ENCODE measurements around the gene CAMK2N1. TPM values are rescaled to one million over a fixed set of nuclear protein-coding genes. Genes with fewer than 3 reads are reported as not detected.

Gene CAMK2N1
- total and polyA plus RNA-seq, 10 of the 15 experiments (the other 5 are each of a cell fraction or from before 2014, with no cell fraction given) = 0.23 TPM; not detected in 9

DNA sequence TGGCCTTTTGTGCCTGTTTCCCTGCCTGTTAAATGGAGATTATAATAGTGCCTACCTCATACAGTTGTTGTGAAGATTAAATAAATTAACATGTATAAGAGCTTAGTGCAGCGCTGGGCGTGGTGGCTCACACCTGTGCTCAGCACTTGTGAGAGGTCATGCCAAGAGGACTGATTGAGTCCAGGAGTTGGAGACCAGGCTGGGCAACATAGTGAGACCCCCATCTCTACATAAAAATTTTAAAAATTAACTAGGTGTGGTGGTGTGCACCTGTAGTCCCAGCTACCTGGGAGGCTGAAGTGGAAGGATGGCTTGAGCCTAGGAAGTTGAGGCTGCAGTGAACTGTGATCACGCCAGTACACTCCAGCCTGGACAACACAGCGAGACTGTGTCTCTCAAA, 12.1 kb downstream of the CAMK2N1 start:
- H3K79me2 ChIP-seq (ENCODE audit: control insufficient read depth, insufficient read depth, low read length) = no peaks in the 10 kb centered on the region
- no peak overlapping the region for H3K27ac ChIP-seq (ENCODE audit: control insufficient read depth, insufficient read depth)
- no peak for DNase-seq (ENCODE audit: low read depth, low spot score)
- no peak for FAIRE-seq
- no peak overlapping the region for H3K4me2 ChIP-seq (ENCODE audit: control insufficient read depth, insufficient read depth)
- H3K4me3 ChIP-seq = no peak overlapping the region
- H2AFZ ChIP-seq (ENCODE audit: control insufficient read depth, low read depth, low read length) = no peak overlapping the region
- H3K4me1 ChIP-seq (ENCODE audit: control insufficient read depth, insufficient read depth, low read length) = no peaks in the 10 kb centered on the region
- ChIA-PET CTCF (no interaction called here), SMC1A (ENCODE audit: uncharacterized antibody, unreplicated experiment) (interaction anchor here (1.2 kb wide), 1 partner anchor 20 kb away, joined by 3 read pairs; no protein-coding TSS in a partner anchor), POLR2A (no interaction called here), RAD21 (ENCODE audit: unreplicated experiment) (no interaction called here)
- no peaks in the 10 kb centered on the region for H3K9me3 ChIP-seq (replicated peaks; ENCODE audit: control insufficient read depth, insufficient read depth, low read length)
- H3K36me3 ChIP-seq (ENCODE audit: control insufficient read depth in 2 of 2, insufficient read depth in 2 of 2, low read length in 1 of 2) = no peaks in the 10 kb centered on the region
- TF ChIP-seq, protein P1, sequence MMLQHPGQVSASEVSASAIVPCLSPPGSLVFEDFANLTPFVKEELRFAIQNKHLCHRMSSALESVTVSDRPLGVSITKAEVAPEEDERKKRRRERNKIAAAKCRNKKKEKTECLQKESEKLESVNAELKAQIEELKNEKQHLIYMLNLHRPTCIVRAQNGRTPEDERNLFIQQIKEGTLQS (IDR thresholded peaks at IDR 0.05; ENCODE audit: borderline replicate concordance, extremely low read depth, low read depth, low read length) = no peak
- TF ChIP-seq FOXK2 (IDR thresholded peaks at IDR 0.05) (no peak), ZNF274 (IDR thresholded peaks at IDR 0.05; ENCODE audit: insufficient read depth, insufficient read length) (no peak), CHD1 (IDR thresholded peaks at IDR 0.05; ENCODE audit: low read depth, low read length) (no peak), RFX5 (IDR thresholded peaks at IDR 0.05; ENCODE audit: low read depth, low read length) (no peak), SPI1 (IDR thresholded peaks at IDR 0.05; ENCODE audit: borderline replicate concordance, insufficient read depth, low read depth, low read length) (no peak), IKZF2 (IDR thresholded peaks at IDR 0.05) (no peak), SP1 (IDR thresholded peaks at IDR 0.05; ENCODE audit: low read depth, low read length) (no peak), LARP7 (IDR thresholded peaks at IDR 0.05) (no peak), TARDBP (IDR thresholded peaks at IDR 0.05; ENCODE audit: borderline replicate concordance) (no peak), MEF2B (IDR thresholded peaks at IDR 0.05; ENCODE audit: partially characterized antibody, poor library complexity, severe bottlenecking) (no peak), RUNX3 (IDR thresholded peaks at IDR 0.05; ENCODE audit: low read length) (no peak), SRF (IDR thresholded peaks at IDR 0.05; ENCODE audit: low read depth in 2 of 2, low read length in 2 of 2) (no peak)
- TF ChIP-seq, protein P2, sequence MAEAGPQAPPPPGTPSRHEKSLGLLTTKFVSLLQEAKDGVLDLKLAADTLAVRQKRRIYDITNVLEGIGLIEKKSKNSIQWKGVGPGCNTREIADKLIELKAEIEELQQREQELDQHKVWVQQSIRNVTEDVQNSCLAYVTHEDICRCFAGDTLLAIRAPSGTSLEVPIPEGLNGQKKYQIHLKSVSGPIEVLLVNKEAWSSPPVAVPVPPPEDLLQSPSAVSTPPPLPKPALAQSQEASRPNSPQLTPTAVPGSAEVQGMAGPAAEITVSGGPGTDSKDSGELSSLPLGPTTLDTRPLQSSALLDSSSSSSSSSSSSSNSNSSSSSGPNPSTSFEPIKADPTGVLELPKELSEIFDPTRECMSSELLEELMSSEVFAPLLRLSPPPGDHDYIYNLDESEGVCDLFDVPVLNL (IDR thresholded peaks at IDR 0.05; ENCODE audit: low read depth, low read length) = no peak
- TF ChIP-seq, protein P3, sequence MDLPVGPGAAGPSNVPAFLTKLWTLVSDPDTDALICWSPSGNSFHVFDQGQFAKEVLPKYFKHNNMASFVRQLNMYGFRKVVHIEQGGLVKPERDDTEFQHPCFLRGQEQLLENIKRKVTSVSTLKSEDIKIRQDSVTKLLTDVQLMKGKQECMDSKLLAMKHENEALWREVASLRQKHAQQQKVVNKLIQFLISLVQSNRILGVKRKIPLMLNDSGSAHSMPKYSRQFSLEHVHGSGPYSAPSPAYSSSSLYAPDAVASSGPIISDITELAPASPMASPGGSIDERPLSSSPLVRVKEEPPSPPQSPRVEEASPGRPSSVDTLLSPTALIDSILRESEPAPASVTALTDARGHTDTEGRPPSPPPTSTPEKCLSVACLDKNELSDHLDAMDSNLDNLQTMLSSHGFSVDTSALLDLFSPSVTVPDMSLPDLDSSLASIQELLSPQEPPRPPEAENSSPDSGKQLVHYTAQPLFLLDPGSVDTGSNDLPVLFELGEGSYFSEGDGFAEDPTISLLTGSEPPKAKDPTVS (IDR thresholded peaks at IDR 0.05; ENCODE audit: low read depth, low read length) = no peak
- TF ChIP-seq, protein P4, sequence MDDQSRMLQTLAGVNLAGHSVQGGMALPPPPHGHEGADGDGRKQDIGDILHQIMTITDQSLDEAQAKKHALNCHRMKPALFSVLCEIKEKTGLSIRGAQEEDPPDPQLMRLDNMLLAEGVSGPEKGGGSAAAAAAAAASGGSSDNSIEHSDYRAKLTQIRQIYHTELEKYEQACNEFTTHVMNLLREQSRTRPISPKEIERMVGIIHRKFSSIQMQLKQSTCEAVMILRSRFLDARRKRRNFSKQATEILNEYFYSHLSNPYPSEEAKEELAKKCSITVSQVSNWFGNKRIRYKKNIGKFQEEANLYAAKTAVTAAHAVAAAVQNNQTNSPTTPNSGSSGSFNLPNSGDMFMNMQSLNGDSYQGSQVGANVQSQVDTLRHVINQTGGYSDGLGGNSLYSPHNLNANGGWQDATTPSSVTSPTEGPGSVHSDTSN (IDR thresholded peaks at IDR 0.05; ENCODE audit: insufficient replicate concordance, low read depth, low read length) = no peak
- TF ChIP-seq, protein P5, sequence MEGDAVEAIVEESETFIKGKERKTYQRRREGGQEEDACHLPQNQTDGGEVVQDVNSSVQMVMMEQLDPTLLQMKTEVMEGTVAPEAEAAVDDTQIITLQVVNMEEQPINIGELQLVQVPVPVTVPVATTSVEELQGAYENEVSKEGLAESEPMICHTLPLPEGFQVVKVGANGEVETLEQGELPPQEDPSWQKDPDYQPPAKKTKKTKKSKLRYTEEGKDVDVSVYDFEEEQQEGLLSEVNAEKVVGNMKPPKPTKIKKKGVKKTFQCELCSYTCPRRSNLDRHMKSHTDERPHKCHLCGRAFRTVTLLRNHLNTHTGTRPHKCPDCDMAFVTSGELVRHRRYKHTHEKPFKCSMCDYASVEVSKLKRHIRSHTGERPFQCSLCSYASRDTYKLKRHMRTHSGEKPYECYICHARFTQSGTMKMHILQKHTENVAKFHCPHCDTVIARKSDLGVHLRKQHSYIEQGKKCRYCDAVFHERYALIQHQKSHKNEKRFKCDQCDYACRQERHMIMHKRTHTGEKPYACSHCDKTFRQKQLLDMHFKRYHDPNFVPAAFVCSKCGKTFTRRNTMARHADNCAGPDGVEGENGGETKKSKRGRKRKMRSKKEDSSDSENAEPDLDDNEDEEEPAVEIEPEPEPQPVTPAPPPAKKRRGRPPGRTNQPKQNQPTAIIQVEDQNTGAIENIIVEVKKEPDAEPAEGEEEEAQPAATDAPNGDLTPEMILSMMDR (IDR thresholded peaks at IDR 0.05 in 2 of 3, conservative IDR thresholded peaks at IDR 0.05 in 1 of 3; ENCODE audit: control insufficient read depth in 2 of 3, extremely low read depth in 1 of 3, insufficient read depth in 1 of 3, low read depth in 3 of 3, low read length in 3 of 3) = no peak
- 17% methylated on average over 4 of the region's 4 CpGs for WGBS (ENCODE audit: insufficient coverage, insufficient replicate concordance, low lambda C conversion rate, missing lambda C conversion rate)
- no peaks in the 10 kb centered on the region for H4K20me1 ChIP-seq (ENCODE audit: control insufficient read depth, insufficient read depth)
- BruUV-seq (replicated peaks) = no TSS peak
- H3K9ac ChIP-seq (ENCODE audit: control insufficient read depth, insufficient read depth, low read length) = no peak overlapping the region
- peaks cover 3 to 9% of the 10 kb centered on the region in 2 experiments for H3K27me3 ChIP-seq (replicated peaks in 1 of 2; ENCODE audit: control insufficient read depth in 2 of 2, insufficient read depth in 2 of 2, low read length in 1 of 2)
- in situ Hi-C loops (cut with MboI) = no loop called here
- no peak for ATAC-seq
- intact Hi-C loops (cut with micrococcal nuclease; ENCODE audit: unreplicated experiment) = no loop called here
